ENCODE data around the gene RRP1B. TPM values are rescaled to one million over a fixed set of nuclear protein-coding genes. Genes with fewer than 3 reads are reported as not detected.

Gene RRP1B
- total RNA-seq, 4 donors from 2014 or later: 13.3 to 23.4 (median 22.5) TPM

- 84 to 95% methylated on average over 4 of the region's 4 CpGs for WGBS, 2 donors
- H3K27ac ChIP-seq: no peak overlapping the region
- H3K36me3 ChIP-seq: no peaks in the 10 kb centered on the region
- H3K4me1 ChIP-seq: no peaks in the 10 kb centered on the region
- H3K27me3 ChIP-seq: no peaks in the 10 kb centered on the region
- no peak for TF ChIP-seq POLR2A (IDR thresholded peaks at IDR 0.05)
- no peak for TF ChIP-seq CTCF (IDR thresholded peaks at IDR 0.05)
- peaks cover 0 to 17% (median 13%) of the 10 kb centered on the region in 3 donors for H3K9me3 ChIP-seq
- H3K4me3 ChIP-seq: no peak overlapping the region
- intact Hi-C loops (cut with DNase I): no loop called here
- no peak for DNase-seq
Measured at GRCh38 chr21:43624339-43624738, 35.0 kb upstream of the RRP1B start.

GRCh38 chr21:43626390-43626789, 33.0 kb upstream of the RRP1B start:
- Histone ChIP-seq H3K4me1 (no peaks in the 10 kb centered on the region), H3K9me3 (peaks cover 0 to 1% (median 0%) of the 10 kb centered on the region in 3 donors), H3K36me3 (no peaks in the 10 kb centered on the region), H3K27me3 (no peaks in the 10 kb centered on the region), H3K27ac (no peak overlapping the region), H3K4me3 (no peak overlapping the region)
- WGBS, 2 donors: 41 to 59% methylated on average over 3 of the region's 3 CpGs
- no peak for DNase-seq
- intact Hi-C loops (cut with DNase I): no loop called here
- TF ChIP-seq CTCF (IDR thresholded peaks at IDR 0.05): no peak
- no peak for TF ChIP-seq POLR2A (IDR thresholded peaks at IDR 0.05)

- intact Hi-C loops (cut with DNase I): no loop called here
- no peak for DNase-seq
- H3K9me3 ChIP-seq: no peaks in the 10 kb centered on the region
- H3K36me3 ChIP-seq: no peaks in the 10 kb centered on the region
- WGBS, 2 donors: 79 to 89% methylated on average over 2 of the region's 2 CpGs
- TF ChIP-seq CTCF (IDR thresholded peaks at IDR 0.05): no peak
- no peak for TF ChIP-seq POLR2A (IDR thresholded peaks at IDR 0.05)
- no peaks in the 10 kb centered on the region for H3K4me1 ChIP-seq
- no peak overlapping the region for H3K27ac ChIP-seq
- H3K27me3 ChIP-seq: no peaks in the 10 kb centered on the region
- H3K4me3 ChIP-seq: no peak overlapping the region
Measured at GRCh38 chr21:43627527-43627926, 31.8 kb upstream of the RRP1B start.

GRCh38 chr21:43631411-43632107, 27.8 kb upstream of the RRP1B start:
- Histone ChIP-seq H3K27me3 (no peaks in the 10 kb centered on the region), H3K4me3 (no peak overlapping the region), H3K36me3 (no peaks in the 10 kb centered on the region), H3K4me1 (no peaks in the 10 kb centered on the region), H3K27ac (no peak overlapping the region), H3K9me3 (no peaks in the 10 kb centered on the region)
- no peak for DNase-seq
- TF ChIP-seq POLR2A (IDR thresholded peaks at IDR 0.05): no peak
- no peak for TF ChIP-seq CTCF (IDR thresholded peaks at IDR 0.05)
- 85 to 88% methylated on average over 9 to 10 of the region's 14 CpGs for WGBS, 2 donors
- intact Hi-C loops (cut with DNase I): no loop called here

GRCh38 chr21:43632373-43632905, 26.9 kb upstream of the RRP1B start:
- Histone ChIP-seq H3K9me3 (no peaks in the 10 kb centered on the region), H3K36me3 (no peaks in the 10 kb centered on the region), H3K27ac (no peak overlapping the region), H3K27me3 (no peaks in the 10 kb centered on the region), H3K4me3 (no peak overlapping the region), H3K4me1 (no peaks in the 10 kb centered on the region)
- no peak for TF ChIP-seq CTCF (IDR thresholded peaks at IDR 0.05)
- no peak for TF ChIP-seq POLR2A (IDR thresholded peaks at IDR 0.05)
- intact Hi-C loops (cut with DNase I): no loop called here
- DNase-seq: no peak
- WGBS, 2 donors: 73 to 75% methylated on average over 4 to 5 of the region's 5 CpGs

Data from esophagus squamous epithelium (tissue), 5 donors.